NCI-H1417 treated with DMSO at 0.1 percent for 48 hours (cell line): ENCODE measurements around the gene MAOB.

ENCODE experiments used
- DNase-seq: peaks from one replicate; lab custom pipeline; 2025; lab: John Stamatoyannopoulos, UW

The MAOB gene

GRCh38 chrX:43860646-43861370 lies 21.4 kb downstream of the MAOB start:
- DNase-seq, result no peak

GRCh38 chrX:43853225-43853828 lies 28.9 kb downstream of the MAOB start:
- DNase-seq, result no peak

GRCh38 chrX:43850629-43851028 lies 31.6 kb downstream of the MAOB start:
- DNase-seq, result no peak

GRCh38 chrX:43849173-43849572 lies 33.1 kb downstream of the MAOB start:
- no peak for DNase-seq

- no peak for DNase-seq
Measured at GRCh38 chrX:43847352-43847751, 34.9 kb downstream of the MAOB start.

- no peak for DNase-seq
Measured at GRCh38 chrX:43846558-43846957, 35.7 kb downstream of the MAOB start.

GRCh38 chrX:43845776-43846175 lies 36.5 kb downstream of the MAOB start:
- no peak for DNase-seq

- no peak for DNase-seq
Measured at GRCh38 chrX:43840265-43840664, 42.0 kb downstream of the MAOB start.

GRCh38 chrX:43836435-43837184 lies 45.6 kb downstream of the MAOB start:
- DNase-seq, result no peak

- no peak for DNase-seq
Measured at GRCh38 chrX:43835559-43835958, 46.7 kb downstream of the MAOB start.

- no peak for DNase-seq
Measured at GRCh38 chrX:43827791-43828190, 54.5 kb downstream of the MAOB start.

- DNase-seq, result no peak
Measured at GRCh38 chrX:43822014-43822413, 60.2 kb downstream of the MAOB start.

GRCh38 chrX:43817444-43817843 lies 64.8 kb downstream of the MAOB start:
- no peak for DNase-seq

GRCh38 chrX:43815209-43815608 lies 67.0 kb downstream of the MAOB start:
- DNase-seq, result no peak

GRCh38 chrX:43813898-43814297 lies 68.4 kb downstream of the MAOB start:
- DNase-seq, result no peak

- DNase-seq, result no peak
Measured at GRCh38 chrX:43813319-43813718, 68.9 kb downstream of the MAOB start.

- no peak for DNase-seq
Measured at GRCh38 chrX:43809463-43809862, 72.8 kb downstream of the MAOB start.

- no peak for DNase-seq
Measured at GRCh38 chrX:43808231-43808630, 74.0 kb downstream of the MAOB start.

- DNase-seq, result no peak
Measured at GRCh38 chrX:43805579-43805978, 76.7 kb downstream of the MAOB start.

GRCh38 chrX:43804021-43804420 lies 78.2 kb downstream of the MAOB start:
- DNase-seq, result no peak

GRCh38 chrX:43785930-43786591 lies 96.2 kb downstream of the MAOB start:
- no peak for DNase-seq

- DNase-seq, result no peak
Measured at GRCh38 chrX:43758044-43758443, 124.2 kb downstream of the MAOB start.

GRCh38 chrX:43756076-43756475 lies 126.2 kb downstream of the MAOB start:
- no peak for DNase-seq
